Measurements from ENCODE around the gene LETM1. TPM values are rescaled to one million over a fixed set of nuclear protein-coding genes. Genes with fewer than 3 reads are reported as not detected.

LETM1 gene
- total and polyA plus RNA-seq, 2 of the 13 experiments (the other 11 are each of a cell fraction or from before 2014, with no cell fraction given), result 9.7 to 41.6 TPM

GRCh38 chr4:1763550-1764080, 92.3 kb downstream of the LETM1 start (continued):
- TF ChIP-seq ZFY (CRISPR knock-in tag; IDR thresholded peaks at IDR 0.05) (peak; percentile 55; the same call in 1 of the 2 replicates), CBX5 (CRISPR knock-in tag; IDR thresholded peaks at IDR 0.05; ENCODE audit: borderline replicate concordance) (0 out of 2 replicates have a peak, but pooled peaks have one; percentile 10), SP140L (CRISPR knock-in tag; IDR thresholded peaks at IDR 0.05; ENCODE audit: borderline replicate concordance) (no peak), ZNF430 (CRISPR knock-in tag; IDR thresholded peaks at IDR 0.05) (0 out of 2 replicates have a peak, but pooled peaks have one; percentile 47), BRD4 (CRISPR knock-in tag; IDR thresholded peaks at IDR 0.05) (0 out of 2 replicates have a peak, but pooled peaks have one; percentile 21)

- no peak for DNase-seq (ENCODE audit: low spot score)
- Histone ChIP-seq H3K4me2 (ENCODE audit: low read depth, low read length) (peak overlapping the region; percentile 81), H2AFZ (ENCODE audit: low read length) (no peak overlapping the region), H3K36me3 (replicated peaks in 1 of 2; ENCODE audit: control insufficient read depth in 1 of 2, insufficient read depth in 2 of 2, low read length in 2 of 2) (no peaks in the 10 kb centered on the region), H4K20me1 (ENCODE audit: insufficient read depth, low read length) (no peaks in the 10 kb centered on the region), H3K79me2 (ENCODE audit: insufficient read depth, low read length) (no peaks in the 10 kb centered on the region), H3K9ac (ENCODE audit: insufficient read depth, low read depth, low read length) (peak overlapping the region; percentile 59), H3K27me3 (ENCODE audit: control insufficient read depth in 1 of 2, insufficient read depth in 2 of 2, low read length in 2 of 2) (no peaks in the 10 kb centered on the region), H3K4me1 (ENCODE audit: insufficient read depth, low read length) (peaks cover 79% of the 10 kb centered on the region), H3K27ac (ENCODE audit: extremely low read length, insufficient read depth, low read length) (peak overlapping the region; percentile 51), H3K4me3 (replicated peaks in 1 of 3; ENCODE audit: insufficient read depth in 1 of 3, low read depth in 2 of 3, low read length in 3 of 3) (peak overlapping the region; percentile 51 to 79 (median 61); a peak in 4 of 6 replicates), H3K9me3 (ENCODE audit: low read length) (no peaks in the 10 kb centered on the region)
- ATAC-seq, result no peak
- no peak for FAIRE-seq
- WGBS (ENCODE audit: low lambda C conversion rate), result no CpG with 5 or more reads among the region's 31 CpGs
- CTCF ChIA-PET (ENCODE audit: low intra/inter-chr PET ratio, low total read pairs), result interaction anchor here (2.2 kb wide), 1 partner anchor 47 kb away, joined by 14 read pairs; no protein-coding TSS in a partner anchor
- POLR2A ChIA-PET, result interaction anchor here (0.7 to 34.3 kb wide), 7 partner anchors 9 to 45 kb away, joined by 3 to 1258 read pairs (median 4); partner anchors contain the start of gene FGFR3
- BruUV-seq (replicated peaks), result no TSS peak
- in situ Hi-C loops (cut with HindIII; ENCODE audit: extremely low pct_ligation_motif_present, low pct_unique_long_range_greater_than_20kb), result no loop called here
- intact Hi-C loops (cut with micrococcal nuclease; ENCODE audit: unreplicated experiment), result loop anchor here (1.0 kb wide), 1 partner anchor 47 kb away; no protein-coding TSS in a partner anchor
- TF ChIP-seq ZNF780A (CRISPR knock-in tag; IDR thresholded peaks at IDR 0.05) (no peak), ZNF124 (CRISPR knock-in tag; IDR thresholded peaks at IDR 0.05) (no peak), MBD4 (IDR thresholded peaks at IDR 0.05; ENCODE audit: borderline replicate concordance, low read length) (no peak), ZNF382 (CRISPR knock-in tag; IDR thresholded peaks at IDR 0.05; ENCODE audit: borderline replicate concordance) (no peak), NRL (CRISPR knock-in tag; IDR thresholded peaks at IDR 0.05; ENCODE audit: borderline replicate concordance) (no peak), NFKB2 (CRISPR knock-in tag; IDR thresholded peaks at IDR 0.05; ENCODE audit: borderline replicate concordance) (0 out of 2 replicates have a peak, but pooled peaks have one; percentile 8), CHD4 (IDR thresholded peaks at IDR 0.05; ENCODE audit: borderline replicate concordance, low read length) (no peak), UBTF (CRISPR knock-in tag; IDR thresholded peaks at IDR 0.05) (no peak), NFRKB (IDR thresholded peaks at IDR 0.05) (no peak), ZNF574 (CRISPR knock-in tag; IDR thresholded peaks at IDR 0.05) (0 out of 2 replicates have a peak, but pooled peaks have one; percentile 13), ZNF446 (CRISPR knock-in tag; IDR thresholded peaks at IDR 0.05) (0 out of 2 replicates have a peak, but pooled peaks have one; percentile 28), ZNF253 (CRISPR knock-in tag; IDR thresholded peaks at IDR 0.05; ENCODE audit: borderline replicate concordance) (no peak)
These were observed 92.8 kb downstream of the LETM1 start for GRCh38 chr4:1763070-1763549.
